GM21360 (cell line): Measurements from ENCODE around the gene ZNF438.

Source experiments
- ATAC-seq: cut with Tn5 transposase; IDR thresholded peaks from one replicate; pipeline ENCODE4 v1.9.1; 2021; ENCODE audit warnings: mild to moderate bottlenecking, moderate library complexity; ENCODE audit not compliant: unreplicated experiment

ZNF438 gene

GRCh38 chr10:30830315-30831230 is 201.1 kb downstream of the ZNF438 start:
- ATAC-seq = no peak

- no peak for ATAC-seq
These were observed 201.8 kb downstream of the ZNF438 start for GRCh38 chr10:30829901-30830300.

- ATAC-seq = no peak
These were observed 203.0 kb downstream of the ZNF438 start for GRCh38 chr10:30828680-30829079.

- ATAC-seq = no peak
These were observed 203.5 kb downstream of the ZNF438 start for GRCh38 chr10:30828164-30828563.

- ATAC-seq = no peak
These were observed 204.0 kb downstream of the ZNF438 start for GRCh38 chr10:30827531-30828120.

- ATAC-seq = no peak
These were observed 205.0 kb downstream of the ZNF438 start for GRCh38 chr10:30826679-30827078.

GRCh38 chr10:30825495-30825894 is 206.2 kb downstream of the ZNF438 start:
- no peak for ATAC-seq

GRCh38 chr10:30825022-30825421 is 206.6 kb downstream of the ZNF438 start:
- ATAC-seq = no peak

GRCh38 chr10:30823651-30824050 is 208.0 kb downstream of the ZNF438 start:
- no peak for ATAC-seq

- no peak for ATAC-seq
These were observed 208.8 kb downstream of the ZNF438 start for GRCh38 chr10:30822693-30823465.

- no peak for ATAC-seq
These were observed 209.5 kb downstream of the ZNF438 start for GRCh38 chr10:30821994-30822692.

- ATAC-seq = no peak
These were observed 210.2 kb downstream of the ZNF438 start for GRCh38 chr10:30821261-30821993.

- no peak for ATAC-seq
These were observed 211.2 kb downstream of the ZNF438 start for GRCh38 chr10:30820261-30820991.

GRCh38 chr10:30819341-30820181 is 212.1 kb downstream of the ZNF438 start:
- ATAC-seq = no peak

GRCh38 chr10:30818854-30819253 is 212.8 kb downstream of the ZNF438 start:
- no peak for ATAC-seq

- no peak for ATAC-seq
These were observed 213.5 kb downstream of the ZNF438 start for GRCh38 chr10:30818010-30818660.

GRCh38 chr10:30817541-30817940 is 214.1 kb downstream of the ZNF438 start:
- no peak for ATAC-seq

- no peak for ATAC-seq
These were observed 214.9 kb downstream of the ZNF438 start for GRCh38 chr10:30816820-30817171.
